GM23338 (cell line): ENCODE results near the gene B3GALNT2. TPM values are rescaled to one million over a fixed set of nuclear protein-coding genes. Genes with fewer than 3 reads are reported as not detected.

ENCODE experiments used
- ATAC-seq: fragments of 200-7000 bp; cut with Tn5 transposase; 3 replicates; pipeline ENCODE4 v1.9.1; 2020
- DNase-seq: peaks from one replicate; pipeline ENCODE4 v3.0.0-alpha.2; 2015; ENCODE audit warnings: low spot score
- H2AFZ ChIP-seq: fragments of 200-600 bp; sonication (generic); 2 replicates; pipeline ENCODE4 v1.8.0; 2016; ENCODE audit warnings: antibody characterized with exemption, mild to moderate bottlenecking, moderate library complexity
- H3F3A ChIP-seq: fragments of 200-600 bp; sonication (generic); replicated peaks from 2 replicates; pipeline ENCODE4 v1.8.0; 2017; ENCODE audit warnings: antibody characterized with exemption, mixed run types, low read depth
- H3K27ac ChIP-seq: fragments of 200-600 bp; sonication (generic); 2 replicates; pipeline ENCODE4 v1.6.1; 2016; ENCODE audit warnings: low read depth
- H3K27me3 ChIP-seq: fragments of 200-600 bp; sonication (generic); 2 replicates; pipeline ENCODE4 v1.8.0; 2016; ENCODE audit warnings: mild to moderate bottlenecking, mixed run types, moderate library complexity; ENCODE audit not compliant: insufficient read depth
- H3K36me3 ChIP-seq: fragments of 200-600 bp; sonication (generic); 2 replicates; pipeline ENCODE4 v1.8.0; 2016; ENCODE audit warnings: mild to moderate bottlenecking; ENCODE audit not compliant: insufficient read depth
- H3K4me1 ChIP-seq: fragments of 200-600 bp; sonication (generic); 2 replicates; pipeline ENCODE4 v1.8.0; 2016; ENCODE audit warnings: mild to moderate bottlenecking, moderate library complexity; ENCODE audit not compliant: insufficient read depth
- H3K4me2 ChIP-seq: fragments of 200-600 bp; sonication (generic); 2 replicates; pipeline ENCODE4 v1.7.1; 2017; ENCODE audit warnings: mixed run types
- H3K4me3 ChIP-seq: fragments of 200-600 bp; sonication (generic); 2 replicates; pipeline ENCODE4 v1.6.1; 2016; ENCODE audit warnings: mixed run types
- H3K79me2 ChIP-seq: fragments of 200-600 bp; sonication (generic); replicated peaks from 2 replicates; pipeline ENCODE4 v1.8.0; 2017; ENCODE audit warnings: mild to moderate bottlenecking; ENCODE audit not compliant: insufficient read depth
- H3K9me2 ChIP-seq: fragments of 200-600 bp; sonication (generic); 2 replicates; pipeline ENCODE4 v1.8.0; 2017; ENCODE audit not compliant: insufficient read depth
- H4K20me1 ChIP-seq: fragments of 200-600 bp; sonication (generic); replicated peaks from 2 replicates; pipeline ENCODE4 v1.8.0; 2017; ENCODE audit warnings: mild to moderate bottlenecking; ENCODE audit not compliant: insufficient read depth
- H3K27ac Mint-ChIP-seq: 2 replicates; pipeline ENCODE4 v1.8.0; 2020; ENCODE audit warnings: inconsistent platforms, mild to moderate bottlenecking, moderate library complexity, mixed read lengths
- H3K27me3 Mint-ChIP-seq: 3 replicates; pipeline ENCODE4 v1.8.0; 2022; ENCODE audit warnings: low read depth, mild to moderate bottlenecking, moderate library complexity, mixed read lengths, inconsistent platforms; ENCODE audit not compliant: insufficient read depth, poor library complexity
- H3K36me3 Mint-ChIP-seq: 3 replicates; pipeline ENCODE4 v1.8.0; 2021; ENCODE audit warnings: low read depth, mild to moderate bottlenecking, inconsistent platforms, moderate library complexity, mixed read lengths
- H3K4me1 Mint-ChIP-seq: 3 replicates; pipeline ENCODE4 v1.8.0; 2020; ENCODE audit warnings: mild to moderate bottlenecking, inconsistent platforms, mixed read lengths
- H3K4me3 Mint-ChIP-seq: 3 replicates; pipeline ENCODE4 v1.8.0; 2021; ENCODE audit warnings: moderate library complexity, mild to moderate bottlenecking, inconsistent platforms, mixed read lengths
- H3K9me3 Mint-ChIP-seq: 3 replicates; pipeline ENCODE4 v1.8.0; 2020; ENCODE audit warnings: moderate library complexity, mild to moderate bottlenecking, inconsistent platforms, mixed read lengths
- CREB1 ChIP-seq: fragments of 250-450 bp; sonication (Bioruptor Pico); IDR thresholded peaks from 2 replicates; pipeline ENCODE4 v1.5.0; 2020; ENCODE audit warnings: low read depth, mild to moderate bottlenecking, moderate library complexity
- ETS1 ChIP-seq: IDR thresholded peaks from 2 replicates; pipeline ENCODE4 v1.6.1; 2016; ENCODE audit warnings: antibody characterized with exemption
- EZH2 ChIP-seq: fragments of 200-600 bp; sonication (generic); IDR thresholded peaks from one replicate; pipeline ENCODE4 v1.8.0; 2017; ENCODE audit warnings: antibody characterized with exemption, mild to moderate bottlenecking, low read depth; ENCODE audit not compliant: unreplicated experiment
- EZH2phosphoT487 ChIP-seq: fragments of 200-600 bp; sonication (generic); IDR thresholded peaks from one replicate; pipeline ENCODE4 v1.8.1; 2018; ENCODE audit warnings: antibody characterized with exemption; ENCODE audit not compliant: unreplicated experiment
- JUNB ChIP-seq: IDR thresholded peaks from one replicate; pipeline ENCODE4 v1.6.1; 2016; ENCODE audit warnings: antibody characterized with exemption; ENCODE audit not compliant: unreplicated experiment
- NANOG ChIP-seq: IDR thresholded peaks from 2 replicates; pipeline ENCODE4 v1.6.1; 2016; ENCODE audit warnings: antibody characterized with exemption, borderline replicate concordance
- POLR2AphosphoS5 ChIP-seq: IDR thresholded peaks from 2 replicates; pipeline ENCODE4 v1.6.1; 2016; ENCODE audit warnings: antibody characterized with exemption, low read depth
- REST ChIP-seq: IDR thresholded peaks from one replicate; pipeline ENCODE4 v1.6.1; 2018; ENCODE audit warnings: antibody characterized with exemption; ENCODE audit not compliant: unreplicated experiment
- STAT1 ChIP-seq: IDR thresholded peaks from one replicate; pipeline ENCODE4 v1.6.1; 2016; ENCODE audit warnings: antibody characterized with exemption; ENCODE audit not compliant: unreplicated experiment
- ZNF114 ChIP-seq: fragments of 250-450 bp; sonication (Bioruptor Pico); IDR thresholded peaks from 2 replicates; pipeline ENCODE4 v1.5.0; 2020; ENCODE audit warnings: mild to moderate bottlenecking, moderate library complexity
- ZNF331 ChIP-seq: fragments of 250-450 bp; sonication (Bioruptor Pico); IDR thresholded peaks from 2 replicates; pipeline ENCODE4 v1.5.0; 2020; ENCODE audit warnings: low read depth, mild to moderate bottlenecking, moderate library complexity
- polyA plus RNA-seq: library from polyadenylated mRNA; unstranded; fragments of >200 nt; fragmentation: Nextera tagmentation; extraction: Ambion mirVana; gene quantifications from 2 replicates; pipeline ENCODE4 v1.2.1, GENCODE V29; 2016
- total RNA-seq: library from RNA; depleted of rRNA; stranded (reverse); fragments of >200 nt; shearing (Covaris generic); gene quantifications from 2 replicates; pipeline ENCODE4 v1.2.3, GENCODE V29; 2014
- TF ChIP-seq, protein P1 (sequence below): fragments of 250-450 bp; sonication (Bioruptor Pico); IDR thresholded peaks from 2 replicates; pipeline ENCODE4 v1.5.0; 2020; ENCODE audit warnings: mild to moderate bottlenecking, moderate library complexity
- TF ChIP-seq, protein P2 (sequence below), 2 experiments: fragments of 200-600 bp in 1 of 2; sonication (generic) in 1 of 2; conservative IDR thresholded peaks; 2 replicates each; pipeline versions ENCODE4 v1.5.1 to v1.6.1; 2016 to 2017; ENCODE audit warnings: antibody characterized with exemption in 2 of 2, low read depth in 2 of 2, mild to moderate bottlenecking in 2 of 2, moderate library complexity in 1 of 2

The B3GALNT2 gene
- total and polyA plus RNA-seq, 2 experiments from 2014 or later = 14.4 to 48.8 TPM

GRCh38 chr1:235416662-235417049, 87.6 kb downstream of the B3GALNT2 start:
- Histone ChIP-seq H3K4me3 (no peak overlapping the region), H2AFZ (no peak overlapping the region), H3K27me3 (no peaks in the 10 kb centered on the region), H3K4me2 (no peak overlapping the region), H3K79me2 (peaks cover 35% of the 10 kb centered on the region), H3K27ac (no peak overlapping the region), H3F3A (peaks cover 5% of the 10 kb centered on the region; the same call in 1 of the 2 replicates), H3K36me3 (no peaks in the 10 kb centered on the region), H4K20me1 (no peaks in the 10 kb centered on the region; the same call in 1 of the 2 replicates), H3K9me2 (no peaks in the 10 kb centered on the region), H3K4me1 (no peaks in the 10 kb centered on the region)
- Mint-ChIP-seq H3K27me3 (peaks cover 4% of the 10 kb centered on the region), H3K4me3 (no peak overlapping the region), H3K36me3 (peaks cover 19% of the 10 kb centered on the region; the same call in 2 of the 3 replicates), H3K9me3 (peaks cover 7% of the 10 kb centered on the region; the same call in 2 of the 3 replicates), H3K27ac (no peak overlapping the region), H3K4me1 (no peaks in the 10 kb centered on the region)
- ATAC-seq = no peak
- TF ChIP-seq EZH2 (no peak), POLR2AphosphoS5 (no peak), ZNF114 (CRISPR knock-in tag) (no peak), NANOG (no peak), EZH2phosphoT487 (no peak), ZNF331 (CRISPR knock-in tag) (no peak), CREB1 (CRISPR knock-in tag) (no peak), REST (no peak), ETS1 (no peak), JUNB (no peak), STAT1 (no peak)
- TF ChIP-seq, protein P1, sequence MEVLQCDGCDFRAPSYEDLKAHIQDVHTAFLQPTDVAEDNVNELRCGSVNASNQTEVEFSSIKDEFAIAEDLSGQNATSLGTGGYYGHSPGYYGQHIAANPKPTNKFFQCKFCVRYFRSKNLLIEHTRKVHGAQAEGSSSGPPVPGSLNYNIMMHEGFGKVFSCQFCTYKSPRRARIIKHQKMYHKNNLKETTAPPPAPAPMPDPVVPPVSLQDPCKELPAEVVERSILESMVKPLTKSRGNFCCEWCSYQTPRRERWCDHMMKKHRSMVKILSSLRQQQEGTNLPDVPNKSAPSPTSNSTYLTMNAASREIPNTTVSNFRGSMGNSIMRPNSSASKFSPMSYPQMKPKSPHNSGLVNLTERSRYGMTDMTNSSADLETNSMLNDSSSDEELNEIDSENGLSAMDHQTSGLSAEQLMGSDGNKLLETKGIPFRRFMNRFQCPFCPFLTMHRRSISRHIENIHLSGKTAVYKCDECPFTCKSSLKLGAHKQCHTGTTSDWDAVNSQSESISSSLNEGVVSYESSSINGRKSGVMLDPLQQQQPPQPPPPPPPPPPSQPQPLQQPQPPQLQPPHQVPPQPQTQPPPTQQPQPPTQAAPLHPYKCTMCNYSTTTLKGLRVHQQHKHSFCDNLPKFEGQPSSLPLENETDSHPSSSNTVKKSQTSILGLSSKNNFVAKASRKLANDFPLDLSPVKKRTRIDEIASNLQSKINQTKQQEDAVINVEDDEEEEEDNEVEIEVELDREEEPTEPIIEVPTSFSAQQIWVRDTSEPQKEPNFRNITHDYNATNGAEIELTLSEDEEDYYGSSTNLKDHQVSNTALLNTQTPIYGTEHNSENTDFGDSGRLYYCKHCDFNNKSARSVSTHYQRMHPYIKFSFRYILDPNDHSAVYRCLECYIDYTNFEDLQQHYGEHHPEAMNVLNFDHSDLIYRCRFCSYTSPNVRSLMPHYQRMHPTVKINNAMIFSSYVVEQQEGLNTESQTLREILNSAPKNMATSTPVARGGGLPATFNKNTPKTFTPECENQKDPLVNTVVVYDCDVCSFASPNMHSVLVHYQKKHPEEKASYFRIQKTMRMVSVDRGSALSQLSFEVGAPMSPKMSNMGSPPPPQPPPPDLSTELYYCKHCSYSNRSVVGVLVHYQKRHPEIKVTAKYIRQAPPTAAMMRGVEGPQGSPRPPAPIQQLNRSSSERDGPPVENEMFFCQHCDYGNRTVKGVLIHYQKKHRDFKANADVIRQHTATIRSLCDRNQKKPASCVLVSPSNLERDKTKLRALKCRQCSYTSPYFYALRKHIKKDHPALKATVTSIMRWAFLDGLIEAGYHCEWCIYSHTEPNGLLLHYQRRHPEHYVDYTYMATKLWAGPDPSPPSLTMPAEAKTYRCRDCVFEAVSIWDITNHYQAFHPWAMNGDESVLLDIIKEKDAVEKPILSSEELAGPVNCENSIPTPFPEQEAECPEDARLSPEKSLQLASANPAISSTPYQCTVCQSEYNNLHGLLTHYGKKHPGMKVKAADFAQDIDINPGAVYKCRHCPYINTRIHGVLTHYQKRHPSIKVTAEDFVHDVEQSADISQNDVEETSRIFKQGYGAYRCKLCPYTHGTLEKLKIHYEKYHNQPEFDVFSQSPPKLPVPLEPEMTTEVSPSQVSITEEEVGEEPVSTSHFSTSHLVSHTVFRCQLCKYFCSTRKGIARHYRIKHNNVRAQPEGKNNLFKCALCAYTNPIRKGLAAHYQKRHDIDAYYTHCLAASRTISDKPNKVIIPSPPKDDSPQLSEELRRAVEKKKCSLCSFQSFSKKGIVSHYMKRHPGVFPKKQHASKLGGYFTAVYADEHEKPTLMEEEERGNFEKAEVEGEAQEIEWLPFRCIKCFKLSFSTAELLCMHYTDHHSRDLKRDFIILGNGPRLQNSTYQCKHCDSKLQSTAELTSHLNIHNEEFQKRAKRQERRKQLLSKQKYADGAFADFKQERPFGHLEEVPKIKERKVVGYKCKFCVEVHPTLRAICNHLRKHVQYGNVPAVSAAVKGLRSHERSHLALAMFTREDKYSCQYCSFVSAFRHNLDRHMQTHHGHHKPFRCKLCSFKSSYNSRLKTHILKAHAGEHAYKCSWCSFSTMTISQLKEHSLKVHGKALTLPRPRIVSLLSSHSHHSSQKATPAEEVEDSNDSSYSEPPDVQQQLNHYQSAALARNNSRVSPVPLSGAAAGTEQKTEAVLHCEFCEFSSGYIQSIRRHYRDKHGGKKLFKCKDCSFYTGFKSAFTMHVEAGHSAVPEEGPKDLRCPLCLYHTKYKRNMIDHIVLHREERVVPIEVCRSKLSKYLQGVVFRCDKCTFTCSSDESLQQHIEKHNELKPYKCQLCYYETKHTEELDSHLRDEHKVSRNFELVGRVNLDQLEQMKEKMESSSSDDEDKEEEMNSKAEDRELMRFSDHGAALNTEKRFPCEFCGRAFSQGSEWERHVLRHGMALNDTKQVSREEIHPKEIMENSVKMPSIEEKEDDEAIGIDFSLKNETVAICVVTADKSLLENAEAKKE (CRISPR knock-in tag) = no peak
- TF ChIP-seq, protein P2, sequence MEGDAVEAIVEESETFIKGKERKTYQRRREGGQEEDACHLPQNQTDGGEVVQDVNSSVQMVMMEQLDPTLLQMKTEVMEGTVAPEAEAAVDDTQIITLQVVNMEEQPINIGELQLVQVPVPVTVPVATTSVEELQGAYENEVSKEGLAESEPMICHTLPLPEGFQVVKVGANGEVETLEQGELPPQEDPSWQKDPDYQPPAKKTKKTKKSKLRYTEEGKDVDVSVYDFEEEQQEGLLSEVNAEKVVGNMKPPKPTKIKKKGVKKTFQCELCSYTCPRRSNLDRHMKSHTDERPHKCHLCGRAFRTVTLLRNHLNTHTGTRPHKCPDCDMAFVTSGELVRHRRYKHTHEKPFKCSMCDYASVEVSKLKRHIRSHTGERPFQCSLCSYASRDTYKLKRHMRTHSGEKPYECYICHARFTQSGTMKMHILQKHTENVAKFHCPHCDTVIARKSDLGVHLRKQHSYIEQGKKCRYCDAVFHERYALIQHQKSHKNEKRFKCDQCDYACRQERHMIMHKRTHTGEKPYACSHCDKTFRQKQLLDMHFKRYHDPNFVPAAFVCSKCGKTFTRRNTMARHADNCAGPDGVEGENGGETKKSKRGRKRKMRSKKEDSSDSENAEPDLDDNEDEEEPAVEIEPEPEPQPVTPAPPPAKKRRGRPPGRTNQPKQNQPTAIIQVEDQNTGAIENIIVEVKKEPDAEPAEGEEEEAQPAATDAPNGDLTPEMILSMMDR (conservative IDR thresholded peaks at IDR 0.05; ENCODE audit: low read depth in 2 of 2) = no peak
- DNase-seq = no peak
